Skeletal muscle tissue (tissue), 4 donors: ENCODE data around the gene LRRC58. TPM values are rescaled to one million over a fixed set of nuclear protein-coding genes. Genes with fewer than 3 reads are reported as not detected.
"Not testable (repeated sequence)": the region's sequence is repeated elsewhere in the genome, so short reads cannot be mapped to it uniquely, and the experiment has no call there.

ENCODE experiments used
- H3K27ac ChIP-seq: one replicate; pipeline ENCODE4 v1.7.0; 2013; ENCODE audit warnings: mild to moderate bottlenecking, low read depth, low read length, inconsistent platforms
- H3K27me3 ChIP-seq, 3 donors: one replicate each; pipeline ENCODE4 v1.7.0; 2013; ENCODE audit warnings: low read length in 3 of 3; ENCODE audit not compliant: control insufficient read depth in 3 of 3, insufficient read depth in 3 of 3
- H3K36me3 ChIP-seq, 3 donors: one replicate each; pipeline ENCODE4 v1.7.0; 2013; ENCODE audit warnings: low read length in 3 of 3; ENCODE audit not compliant: control insufficient read depth in 3 of 3, insufficient read depth in 3 of 3
- H3K4me1 ChIP-seq, 3 donors: one replicate each; pipeline ENCODE4 v1.7.0; 2013; ENCODE audit warnings: low read length in 3 of 3, mild to moderate bottlenecking in 3 of 3; ENCODE audit not compliant: control insufficient read depth in 3 of 3, insufficient read depth in 3 of 3
- H3K4me3 ChIP-seq, 3 donors: one replicate each; pipeline ENCODE4 v1.7.0; 2013; ENCODE audit warnings: low read length in 3 of 3
- H3K9ac ChIP-seq, 3 donors: one replicate each; pipeline ENCODE4 v1.7.0; 2013; ENCODE audit warnings: low read length in 3 of 3, mild to moderate bottlenecking in 3 of 3, moderate library complexity in 2 of 3, low read depth in 1 of 3
- H3K9me3 ChIP-seq, 3 donors: one replicate each; pipeline ENCODE4 v1.7.0; 2013; ENCODE audit warnings: low read length in 3 of 3; ENCODE audit not compliant: control insufficient read depth in 3 of 3
- total RNA-seq: library from RNA; depleted of rRNA; stranded (reverse); fragments of >200 nt; gene quantifications from one replicate; pipeline ENCODE4 v1.2.3, GENCODE V29; 2014
- donor health status: Osteomylitis.

LRRC58 gene
- total RNA-seq, 1 donor from 2014 or later = 14.1 TPM

- no peaks in the 10 kb centered on the region for H3K9me3 ChIP-seq
- H3K4me3 ChIP-seq = no peak overlapping the region
- H3K27me3 ChIP-seq = no peaks in the 10 kb centered on the region
- H3K36me3 ChIP-seq = peaks cover 0 to 8% (median 0%) of the 10 kb centered on the region in 3 donors
- H3K27ac ChIP-seq = no peak overlapping the region
- no peak overlapping the region for H3K9ac ChIP-seq
- peaks cover 5 to 12% (median 8%) of the 10 kb centered on the region in 3 donors for H3K4me1 ChIP-seq
Observed at GRCh38 chr3:120344349-120344748, 4.8 kb downstream of the LRRC58 start.

- Histone ChIP-seq H3K4me1 (no peaks in the 10 kb centered on the region), H3K4me3 (no peak overlapping the region), H3K36me3 (peaks cover 0 to 10% (median 4%) of the 10 kb centered on the region in 3 donors)
Observed at GRCh38 chr3:120341658-120342346, 7.4 kb downstream of the LRRC58 start.

GRCh38 chr3:120339362-120339761 is 9.8 kb downstream of the LRRC58 start:
- no peak overlapping the region for H3K27ac ChIP-seq
- no peak overlapping the region for H3K4me3 ChIP-seq
- no peaks in the 10 kb centered on the region for H3K9me3 ChIP-seq
- H3K27me3 ChIP-seq = no peaks in the 10 kb centered on the region
- no peak overlapping the region for H3K9ac ChIP-seq
- no peaks in the 10 kb centered on the region for H3K4me1 ChIP-seq
- H3K36me3 ChIP-seq = peaks cover 0 to 12% (median 12%) of the 10 kb centered on the region in 3 donors

More at GRCh38 chr3:120341658-120342346, 7.4 kb downstream of the LRRC58 start:
- Histone ChIP-seq H3K27ac (no peak overlapping the region), H3K27me3 (no peaks in the 10 kb centered on the region), H3K9me3 (no peaks in the 10 kb centered on the region), H3K9ac (no peak overlapping the region)

GRCh38 chr3:120338517-120338916 is 10.6 kb downstream of the LRRC58 start:
- Histone ChIP-seq H3K9ac (no peak overlapping the region), H3K4me1 (no peaks in the 10 kb centered on the region), H3K27me3 (no peaks in the 10 kb centered on the region), H3K9me3 (no peaks in the 10 kb centered on the region), H3K36me3 (peaks cover 0 to 17% (median 15%) of the 10 kb centered on the region in 3 donors), H3K27ac (no peak overlapping the region), H3K4me3 (no peak overlapping the region)

- Histone ChIP-seq H3K27me3 (no peaks in the 10 kb centered on the region), H3K9ac (no peak overlapping the region), H3K27ac (no peak overlapping the region), H3K4me3 (no peak overlapping the region), H3K4me1 (no peaks in the 10 kb centered on the region), H3K36me3 (peaks cover 4 to 37% (median 31%) of the 10 kb centered on the region in 3 donors), H3K9me3 (no peaks in the 10 kb centered on the region)
Observed at GRCh38 chr3:120332646-120333045, 16.5 kb downstream of the LRRC58 start.

- H3K27ac ChIP-seq = no peak overlapping the region
Observed at GRCh38 chr3:120331076-120331475, 18.1 kb downstream of the LRRC58 start.

GRCh38 chr3:120326784-120327183 is 22.4 kb downstream of the LRRC58 start:
- no peaks in the 10 kb centered on the region for H3K27me3 ChIP-seq
- H3K9me3 ChIP-seq = no peaks in the 10 kb centered on the region
- peaks cover 4 to 21% (median 16%) of the 10 kb centered on the region in 3 donors for H3K36me3 ChIP-seq
- H3K4me1 ChIP-seq = no peaks in the 10 kb centered on the region
- no peak overlapping the region for H3K9ac ChIP-seq
- H3K27ac ChIP-seq = no peak overlapping the region
- no peak overlapping the region for H3K4me3 ChIP-seq

More at GRCh38 chr3:120331076-120331475, 18.1 kb downstream of the LRRC58 start:
- H3K27me3 ChIP-seq = no peaks in the 10 kb centered on the region
- no peak overlapping the region for H3K9ac ChIP-seq
- no peaks in the 10 kb centered on the region for H3K4me1 ChIP-seq
- no peak overlapping the region for H3K4me3 ChIP-seq
- no peaks in the 10 kb centered on the region for H3K9me3 ChIP-seq
- peaks cover 4 to 37% (median 31%) of the 10 kb centered on the region in 3 donors for H3K36me3 ChIP-seq

- H3K27ac ChIP-seq = no peak overlapping the region
Observed at GRCh38 chr3:120324190-120324589, 25.0 kb downstream of the LRRC58 start.

GRCh38 chr3:120323761-120324160 is 25.4 kb downstream of the LRRC58 start:
- not testable (repeated sequence) for H3K4me1 ChIP-seq, H3K27ac ChIP-seq, H3K36me3 ChIP-seq, H3K9ac ChIP-seq, H3K9me3 ChIP-seq, H3K4me3 ChIP-seq, H3K27me3 ChIP-seq

More at GRCh38 chr3:120324190-120324589, 25.0 kb downstream of the LRRC58 start:
- Histone ChIP-seq H3K27me3 (no peaks in the 10 kb centered on the region), H3K9me3 (no peaks in the 10 kb centered on the region), H3K36me3 (peaks cover 0 to 4% (median 2%) of the 10 kb centered on the region in 3 donors), H3K4me1 (no peaks in the 10 kb centered on the region), H3K4me3 (no peak overlapping the region), H3K9ac (no peak overlapping the region)

GRCh38 chr3:120311863-120312794 is 37.0 kb downstream of the LRRC58 start:
- Histone ChIP-seq H3K4me1 (no peaks in the 10 kb centered on the region), H3K4me3 (no peak overlapping the region), H3K36me3 (no peaks in the 10 kb centered on the region), H3K27me3 (peaks cover 0 to 3% (median 2%) of the 10 kb centered on the region in 3 donors), H3K9me3 (no peaks in the 10 kb centered on the region), H3K9ac (no peak overlapping the region), H3K27ac (no peak overlapping the region)
